ENCODE data around the gene ADGRA3. TPM values are rescaled to one million over a fixed set of nuclear protein-coding genes. Genes with fewer than 3 reads are reported as not detected.

Gene ADGRA3
- total RNA-seq, 4 donors from 2014 or later: 19.6 to 58.2 (median 35.1) TPM

DNA sequence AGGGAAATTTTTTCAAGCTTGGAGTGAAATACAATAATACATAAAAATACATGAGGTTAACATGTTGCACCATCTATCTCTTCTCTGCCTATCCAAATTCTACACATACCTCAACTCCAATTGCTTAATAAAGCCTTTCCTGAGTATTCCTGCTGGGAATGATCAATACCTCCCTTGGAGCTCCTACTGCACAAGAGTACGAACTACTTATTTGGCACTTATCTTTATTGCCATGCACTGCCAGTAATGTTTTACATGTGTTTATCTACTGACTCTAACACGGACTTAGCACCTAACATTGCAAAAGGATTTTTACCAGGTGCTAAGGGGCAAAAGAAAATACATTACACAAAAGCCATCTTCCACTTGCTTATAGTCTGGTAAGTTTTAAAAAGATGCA is 80.2 kb downstream of the ADGRA3 start:
- DNase-seq: no peak
- no peaks in the 10 kb centered on the region for H3K4me1 ChIP-seq
- H3K27ac ChIP-seq: no peak overlapping the region
- H3K4me3 ChIP-seq: no peak overlapping the region
- no peaks in the 10 kb centered on the region for H3K27me3 ChIP-seq
- H3K9me3 ChIP-seq: no peaks in the 10 kb centered on the region
- TF ChIP-seq, protein P1, sequence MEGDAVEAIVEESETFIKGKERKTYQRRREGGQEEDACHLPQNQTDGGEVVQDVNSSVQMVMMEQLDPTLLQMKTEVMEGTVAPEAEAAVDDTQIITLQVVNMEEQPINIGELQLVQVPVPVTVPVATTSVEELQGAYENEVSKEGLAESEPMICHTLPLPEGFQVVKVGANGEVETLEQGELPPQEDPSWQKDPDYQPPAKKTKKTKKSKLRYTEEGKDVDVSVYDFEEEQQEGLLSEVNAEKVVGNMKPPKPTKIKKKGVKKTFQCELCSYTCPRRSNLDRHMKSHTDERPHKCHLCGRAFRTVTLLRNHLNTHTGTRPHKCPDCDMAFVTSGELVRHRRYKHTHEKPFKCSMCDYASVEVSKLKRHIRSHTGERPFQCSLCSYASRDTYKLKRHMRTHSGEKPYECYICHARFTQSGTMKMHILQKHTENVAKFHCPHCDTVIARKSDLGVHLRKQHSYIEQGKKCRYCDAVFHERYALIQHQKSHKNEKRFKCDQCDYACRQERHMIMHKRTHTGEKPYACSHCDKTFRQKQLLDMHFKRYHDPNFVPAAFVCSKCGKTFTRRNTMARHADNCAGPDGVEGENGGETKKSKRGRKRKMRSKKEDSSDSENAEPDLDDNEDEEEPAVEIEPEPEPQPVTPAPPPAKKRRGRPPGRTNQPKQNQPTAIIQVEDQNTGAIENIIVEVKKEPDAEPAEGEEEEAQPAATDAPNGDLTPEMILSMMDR (IDR thresholded peaks at IDR 0.05): peak in 1 of 6 experiments; percentile 5
- no peak for TF ChIP-seq POLR2A (IDR thresholded peaks at IDR 0.05)
- peaks cover 0 to under 1% (median 0%) of the 10 kb centered on the region in 3 donors for H3K36me3 ChIP-seq

DNA sequence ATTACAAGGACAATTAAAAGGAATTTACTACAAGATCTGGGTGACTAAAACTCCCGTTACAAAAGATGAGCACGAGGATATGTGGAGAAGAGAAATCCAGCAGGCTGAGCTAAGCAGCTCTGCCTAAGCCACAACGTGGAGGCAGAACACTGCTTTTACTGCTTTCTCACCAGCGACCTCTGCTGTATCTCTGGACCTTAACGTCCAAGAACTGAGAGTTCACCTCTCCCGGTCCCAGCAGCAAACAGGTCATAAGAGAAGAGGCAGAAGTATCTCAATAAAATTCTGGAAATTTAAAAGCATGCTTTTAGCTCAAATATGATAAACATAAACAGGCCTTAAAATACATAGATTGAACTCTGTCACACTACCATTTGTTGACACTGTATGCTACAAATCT is 81.0 kb downstream of the ADGRA3 start:
- Histone ChIP-seq H3K4me1 (no peaks in the 10 kb centered on the region), H3K27me3 (no peaks in the 10 kb centered on the region), H3K36me3 (no peaks in the 10 kb centered on the region), H3K9me3 (no peaks in the 10 kb centered on the region), H3K27ac (no peak overlapping the region), H3K4me3 (no peak overlapping the region)
- peak in 1 of 3 donors; percentile 55 for DNase-seq
- TF ChIP-seq, protein P1 (IDR thresholded peaks at IDR 0.05): peak in 3 of 6 experiments; percentile 38 to 51 (median 39)
- TF ChIP-seq POLR2A (IDR thresholded peaks at IDR 0.05): no peak

DNA sequence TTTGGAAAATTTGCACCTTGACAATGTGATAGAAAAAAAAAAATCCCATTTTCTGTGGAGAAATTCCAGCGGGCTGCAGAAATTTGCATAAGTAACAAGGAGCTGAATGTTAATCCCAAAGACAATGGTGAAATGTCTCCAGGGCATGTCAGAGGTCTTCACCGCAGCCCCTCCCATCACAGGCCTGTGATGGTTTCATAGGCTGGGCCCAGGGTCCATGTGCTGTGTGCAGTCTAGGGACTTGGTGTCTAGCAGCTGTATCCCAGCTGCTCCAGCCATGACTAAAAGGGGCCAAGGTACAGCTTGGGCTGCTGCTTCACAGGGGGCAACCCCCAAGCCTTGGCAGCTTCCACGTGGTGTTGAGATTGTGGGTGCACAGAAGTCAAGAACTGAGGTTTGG is 85.2 kb downstream of the ADGRA3 start:
- Histone ChIP-seq H3K4me1 (no peaks in the 10 kb centered on the region), H3K27me3 (no peaks in the 10 kb centered on the region), H3K9me3 (no peaks in the 10 kb centered on the region), H3K36me3 (no peaks in the 10 kb centered on the region), H3K27ac (no peak overlapping the region), H3K4me3 (no peak overlapping the region)
- DNase-seq: no peak
- TF ChIP-seq, protein P1 (IDR thresholded peaks at IDR 0.05): no peak
- no peak for TF ChIP-seq POLR2A (IDR thresholded peaks at IDR 0.05)

- H3K9me3 ChIP-seq: no peaks in the 10 kb centered on the region
- no peak for DNase-seq
- TF ChIP-seq, protein P1 (IDR thresholded peaks at IDR 0.05): no peak
- no peak for TF ChIP-seq POLR2A (IDR thresholded peaks at IDR 0.05)
- H3K36me3 ChIP-seq: no peaks in the 10 kb centered on the region
- H3K27ac ChIP-seq: no peak overlapping the region
- H3K4me3 ChIP-seq: no peak overlapping the region
- no peaks in the 10 kb centered on the region for H3K27me3 ChIP-seq
- H3K4me1 ChIP-seq: no peaks in the 10 kb centered on the region
Observed at GRCh38 chr4:22428441-22428840, 87.4 kb downstream of the ADGRA3 start.

GRCh38 chr4:22427675-22428074 is 88.2 kb downstream of the ADGRA3 start:
- no peak overlapping the region for H3K27ac ChIP-seq
- H3K9me3 ChIP-seq: no peaks in the 10 kb centered on the region
- DNase-seq: no peak
- H3K36me3 ChIP-seq: peaks cover 0 to 4% (median 0%) of the 10 kb centered on the region in 3 donors
- no peaks in the 10 kb centered on the region for H3K4me1 ChIP-seq
- TF ChIP-seq, protein P1 (IDR thresholded peaks at IDR 0.05): no peak
- no peak for TF ChIP-seq POLR2A (IDR thresholded peaks at IDR 0.05)
- no peaks in the 10 kb centered on the region for H3K27me3 ChIP-seq
- no peak overlapping the region for H3K4me3 ChIP-seq

GRCh38 chr4:22420291-22420690 is 95.6 kb downstream of the ADGRA3 start:
- no peak for DNase-seq
- no peaks in the 10 kb centered on the region for H3K9me3 ChIP-seq
- H3K4me3 ChIP-seq: no peak overlapping the region
- H3K27me3 ChIP-seq: no peaks in the 10 kb centered on the region
- peaks cover 0 to 12% (median 0%) of the 10 kb centered on the region in 3 donors for H3K36me3 ChIP-seq
- H3K4me1 ChIP-seq: no peaks in the 10 kb centered on the region
- H3K27ac ChIP-seq: no peak overlapping the region
- TF ChIP-seq POLR2A (IDR thresholded peaks at IDR 0.05): no peak
- TF ChIP-seq, protein P1 (IDR thresholded peaks at IDR 0.05): no peak
